Activated T-cell treated with anti-CD3 and anti-CD28 coated beads for 4 hours (primary cell): ENCODE measurements around the gene VGLL1.

ENCODE experiments used
- DNase-seq: peaks from one replicate; pipeline ENCODE4 v3.0.0-alpha.2; 2020

Gene VGLL1, protein sequence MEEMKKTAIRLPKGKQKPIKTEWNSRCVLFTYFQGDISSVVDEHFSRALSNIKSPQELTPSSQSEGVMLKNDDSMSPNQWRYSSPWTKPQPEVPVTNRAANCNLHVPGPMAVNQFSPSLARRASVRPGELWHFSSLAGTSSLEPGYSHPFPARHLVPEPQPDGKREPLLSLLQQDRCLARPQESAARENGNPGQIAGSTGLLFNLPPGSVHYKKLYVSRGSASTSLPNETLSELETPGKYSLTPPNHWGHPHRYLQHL

DNA sequence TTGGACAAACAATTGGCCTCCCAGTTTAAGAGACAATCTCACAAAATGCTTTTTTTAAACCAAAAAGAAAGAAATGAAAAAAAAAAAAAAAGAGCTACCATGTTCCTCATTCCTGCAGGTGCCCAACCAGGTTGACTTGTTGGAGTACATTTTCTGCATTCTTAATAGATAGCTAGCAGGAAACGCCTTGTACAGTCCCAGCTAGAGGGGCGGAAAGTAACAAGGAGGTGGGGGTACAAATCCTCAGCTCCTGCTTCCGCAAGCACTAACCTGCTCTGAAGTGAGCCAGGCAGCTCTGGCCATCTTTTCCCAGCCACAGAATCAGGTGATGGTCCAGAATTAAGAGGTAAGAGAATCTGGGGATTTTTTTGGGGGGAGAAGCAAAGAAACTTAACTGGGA, at the start of gene VGLL1:
Gene VGLL1 (plus strand): TSS at position 265 of the 400 bp plus-strand sequence. CDS start 3,806 bp downstream, outside the sequence.
- no peak for DNase-seq

DNA sequence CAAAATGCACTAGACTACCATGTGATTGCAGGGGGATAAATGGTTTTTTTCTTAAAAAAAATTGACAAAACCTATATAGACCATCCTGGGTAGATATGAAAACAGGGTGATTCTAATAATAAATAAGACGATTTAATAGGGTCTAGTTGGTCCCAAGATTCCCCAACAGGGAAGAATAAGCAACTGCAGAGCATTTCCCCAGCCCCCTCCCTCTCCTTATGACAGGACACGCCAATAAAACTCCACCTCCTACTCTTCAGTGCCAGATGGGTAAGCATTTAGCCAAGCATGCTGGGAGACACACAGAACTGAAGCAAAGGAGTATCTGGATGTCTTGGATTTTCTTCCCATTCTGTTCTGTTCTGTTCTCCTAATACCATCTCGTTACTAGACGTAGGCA, 44.4 kb upstream of the VGLL1 start, which contains the start of gene BRS3:
Gene BRS3 (plus strand): TSS at position 301 of the 400 bp plus-strand sequence. CDS start 168 bp downstream, outside the sequence.
- no peak for DNase-seq

DNA sequence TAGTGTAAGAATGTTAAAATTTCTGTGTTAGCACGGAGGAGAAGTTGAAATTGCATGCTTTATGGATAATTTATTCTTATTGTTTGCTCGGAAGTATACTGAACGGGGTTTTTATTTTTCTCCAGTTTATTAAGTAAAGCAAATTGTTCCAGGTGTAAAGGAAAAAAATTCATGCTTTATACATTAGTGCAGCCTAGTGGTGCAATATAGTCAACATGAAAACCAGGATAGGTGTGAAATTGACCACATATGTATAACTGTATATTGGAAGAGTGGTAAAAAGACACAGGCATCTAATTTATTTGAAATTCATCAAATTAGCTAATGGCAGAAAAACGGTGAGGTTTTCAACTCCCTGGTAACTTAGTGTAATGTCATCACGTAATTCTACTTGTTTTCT, 43.3 kb upstream of the VGLL1 start:
- no peak for DNase-seq

DNA sequence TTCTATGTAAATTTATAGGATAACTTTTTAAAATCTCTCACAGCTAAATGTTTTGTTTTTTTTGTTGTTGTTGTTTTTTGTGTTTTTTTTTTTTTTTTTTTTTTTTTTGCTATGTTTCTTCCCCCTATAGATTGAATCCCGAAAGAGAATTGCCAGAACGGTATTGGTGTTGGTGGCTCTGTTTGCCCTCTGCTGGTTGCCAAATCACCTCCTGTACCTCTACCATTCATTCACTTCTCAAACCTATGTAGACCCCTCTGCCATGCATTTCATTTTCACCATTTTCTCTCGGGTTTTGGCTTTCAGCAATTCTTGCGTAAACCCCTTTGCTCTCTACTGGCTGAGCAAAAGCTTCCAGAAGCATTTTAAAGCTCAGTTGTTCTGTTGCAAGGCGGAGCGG, 40.2 kb upstream of the VGLL1 start:
- DNase-seq: no peak

DNA sequence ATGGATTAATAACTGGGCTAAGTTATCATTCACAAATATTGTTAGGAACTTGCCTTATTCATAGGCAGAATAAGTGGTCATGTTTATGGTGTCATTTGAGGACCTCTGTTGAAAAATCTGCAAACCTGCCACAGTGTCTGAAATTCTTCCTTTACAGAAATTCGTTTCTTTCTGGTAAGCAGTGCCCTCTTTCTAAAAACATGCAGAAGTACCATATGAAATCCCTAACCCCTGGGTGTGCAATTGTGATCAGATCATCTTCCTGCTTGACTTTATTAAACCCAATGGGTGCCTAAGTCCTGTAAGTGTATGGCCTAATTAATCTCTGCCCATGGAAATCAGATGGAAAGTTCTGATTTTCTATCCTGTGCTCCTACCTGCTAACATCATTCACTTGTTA, 39.0 kb upstream of the VGLL1 start:
- DNase-seq: no peak

DNA sequence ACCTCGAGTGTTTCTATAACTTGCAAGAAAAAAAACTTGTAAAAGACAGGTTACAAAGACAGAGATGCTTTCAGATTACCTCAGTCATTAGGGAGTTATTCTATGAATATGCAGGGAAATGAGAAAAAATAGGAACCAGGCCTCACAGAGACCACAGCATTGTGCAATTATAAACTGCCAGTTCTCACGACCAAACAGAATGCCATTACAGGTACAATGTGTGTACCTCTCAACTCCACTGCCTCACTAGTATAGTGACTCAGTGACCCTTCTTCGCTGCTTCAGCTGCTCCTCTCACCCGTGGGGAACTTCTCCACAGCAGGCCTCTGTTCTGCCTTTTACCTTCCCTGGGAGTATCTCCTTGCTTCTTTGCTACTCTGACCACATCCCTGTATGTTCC, 37.0 kb upstream of the VGLL1 start:
- DNase-seq: no peak

DNA sequence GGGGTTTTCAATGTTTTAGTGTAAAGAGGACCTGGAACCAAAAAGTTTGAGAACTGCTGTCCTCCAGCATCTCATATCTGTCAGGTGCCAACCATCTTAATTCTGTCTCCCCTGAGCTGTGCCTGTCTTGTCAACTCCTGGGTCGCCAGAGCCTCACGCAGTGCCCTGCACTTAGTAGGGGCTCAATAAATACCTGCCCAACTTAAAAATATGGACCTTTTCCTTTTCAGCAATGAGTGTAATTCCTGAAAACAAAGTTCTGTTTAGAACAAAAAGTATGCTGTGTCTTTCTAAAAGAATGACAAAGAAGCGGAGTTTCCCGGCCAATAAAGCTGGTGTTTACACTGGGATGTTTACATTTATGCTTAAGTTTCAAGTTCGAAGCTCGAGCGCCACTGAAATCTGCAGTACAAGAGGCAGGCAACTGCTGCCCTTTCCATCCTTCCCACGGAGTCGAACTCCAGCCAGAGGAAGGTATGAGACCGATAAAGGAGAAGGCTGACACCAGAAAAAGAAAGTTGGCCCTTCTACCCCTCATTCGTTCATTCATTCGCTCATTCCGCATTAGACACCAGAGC, 35.7 kb upstream of the VGLL1 start:
- no peak for DNase-seq

DNA sequence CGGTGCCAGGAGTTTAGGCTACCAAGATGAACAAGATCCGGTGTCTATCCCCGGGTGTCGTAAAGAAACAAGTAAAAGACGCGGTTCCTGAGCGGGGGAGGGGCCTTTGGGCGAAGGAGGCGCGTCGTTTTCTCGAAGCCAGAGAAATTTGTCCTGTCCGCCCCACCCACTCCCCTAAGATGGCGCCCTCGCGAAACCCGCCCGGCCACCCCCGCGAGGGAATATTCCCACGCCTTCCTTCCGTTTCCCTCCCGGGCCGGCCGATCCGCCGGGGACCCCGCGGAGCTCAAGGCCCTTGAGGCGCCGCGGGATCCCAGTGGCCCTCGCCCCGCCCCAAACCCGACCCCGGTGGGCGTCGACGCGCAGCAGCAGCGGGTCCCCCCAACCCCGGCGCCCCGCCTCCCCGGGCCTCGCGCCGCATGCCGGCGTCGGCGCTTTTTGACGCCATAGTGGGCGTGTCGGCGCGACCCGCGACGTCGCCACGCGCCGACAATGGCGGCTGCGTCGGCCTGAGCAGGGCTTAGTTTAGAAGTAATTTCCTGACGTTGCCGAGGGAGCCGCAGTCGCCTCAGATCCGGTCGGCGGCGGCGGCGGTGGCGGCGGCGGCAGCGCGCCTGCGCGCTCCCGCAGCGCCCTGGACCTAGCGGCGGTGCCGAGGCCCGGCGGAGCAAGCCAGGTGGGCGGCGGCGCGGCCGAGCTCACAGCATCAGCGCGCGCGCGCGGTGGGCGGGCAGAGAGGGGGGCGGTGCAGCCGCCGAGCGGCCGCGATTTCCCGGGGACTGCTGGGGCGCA, 35.1 kb upstream of the VGLL1 start:
- peak; percentile 76 for DNase-seq

DNA sequence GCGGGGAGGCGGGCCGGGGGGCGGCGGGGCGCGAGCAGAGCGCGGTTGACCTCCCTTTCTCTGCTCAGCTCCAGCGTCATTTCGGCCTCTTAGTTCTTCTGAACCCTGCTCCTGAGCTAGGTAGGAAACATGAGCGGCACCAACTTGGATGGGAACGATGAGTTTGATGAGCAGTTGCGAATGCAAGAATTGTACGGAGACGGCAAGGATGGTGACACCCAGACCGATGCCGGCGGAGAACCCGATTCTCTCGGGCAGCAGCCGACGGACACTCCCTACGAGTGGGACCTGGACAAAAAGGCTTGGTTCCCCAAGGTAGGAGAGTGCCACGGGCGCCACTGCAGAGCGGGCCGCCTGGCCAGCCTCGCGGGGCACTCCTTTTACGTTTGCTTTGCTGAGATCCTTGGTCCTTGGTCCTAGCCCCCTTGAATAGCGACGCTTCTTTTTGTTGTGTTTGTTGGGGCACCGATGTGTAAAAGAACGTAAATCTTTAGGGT, 34.4 kb upstream of the VGLL1 start, which contains the start of gene HTATSF1:
Gene HTATSF1 (plus strand): TSS at position 37 of the 497 bp plus-strand sequence. CDS start 93 bp downstream, at position 130.
- DNase-seq: peak; percentile 1

DNA sequence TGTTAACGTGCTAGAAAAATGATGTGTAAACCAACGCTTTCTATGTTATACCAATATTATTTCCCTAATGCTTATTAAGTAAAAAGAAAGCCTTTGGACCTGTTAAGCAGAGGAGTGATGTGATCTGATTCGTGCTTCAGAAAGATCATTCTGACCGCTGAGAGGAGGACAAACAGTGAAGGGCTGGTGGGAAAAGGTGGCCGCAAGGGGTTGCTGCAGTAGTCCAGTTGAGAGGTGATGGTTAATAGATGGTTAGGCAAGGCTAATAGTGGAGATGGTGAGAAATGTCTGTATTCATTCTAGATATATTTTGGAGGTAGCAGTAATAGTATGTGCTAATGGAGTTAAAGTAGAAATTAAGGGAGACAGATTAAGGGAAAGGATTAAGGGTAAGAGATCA, 12.9 kb upstream of the VGLL1 start:
- no peak for DNase-seq

DNA sequence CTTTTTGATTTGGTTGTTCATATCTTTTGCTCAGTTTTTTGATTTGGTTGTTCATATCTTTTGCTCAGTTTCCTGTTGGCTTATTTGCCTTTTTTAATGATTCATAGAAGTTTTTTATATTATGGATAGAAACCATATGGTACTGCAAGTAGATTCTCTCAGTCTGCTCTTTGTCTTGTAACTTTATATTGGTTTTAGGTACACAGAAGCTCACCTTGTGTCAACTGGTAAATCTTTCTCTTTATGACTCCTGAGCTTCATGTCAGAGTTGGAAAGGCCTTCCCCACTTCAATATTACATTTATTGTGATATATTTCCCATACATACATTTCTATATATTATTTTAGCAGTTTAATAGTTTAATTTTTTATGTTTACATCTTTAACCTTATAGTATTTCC, 8.2 kb upstream of the VGLL1 start:
- no peak for DNase-seq

DNA sequence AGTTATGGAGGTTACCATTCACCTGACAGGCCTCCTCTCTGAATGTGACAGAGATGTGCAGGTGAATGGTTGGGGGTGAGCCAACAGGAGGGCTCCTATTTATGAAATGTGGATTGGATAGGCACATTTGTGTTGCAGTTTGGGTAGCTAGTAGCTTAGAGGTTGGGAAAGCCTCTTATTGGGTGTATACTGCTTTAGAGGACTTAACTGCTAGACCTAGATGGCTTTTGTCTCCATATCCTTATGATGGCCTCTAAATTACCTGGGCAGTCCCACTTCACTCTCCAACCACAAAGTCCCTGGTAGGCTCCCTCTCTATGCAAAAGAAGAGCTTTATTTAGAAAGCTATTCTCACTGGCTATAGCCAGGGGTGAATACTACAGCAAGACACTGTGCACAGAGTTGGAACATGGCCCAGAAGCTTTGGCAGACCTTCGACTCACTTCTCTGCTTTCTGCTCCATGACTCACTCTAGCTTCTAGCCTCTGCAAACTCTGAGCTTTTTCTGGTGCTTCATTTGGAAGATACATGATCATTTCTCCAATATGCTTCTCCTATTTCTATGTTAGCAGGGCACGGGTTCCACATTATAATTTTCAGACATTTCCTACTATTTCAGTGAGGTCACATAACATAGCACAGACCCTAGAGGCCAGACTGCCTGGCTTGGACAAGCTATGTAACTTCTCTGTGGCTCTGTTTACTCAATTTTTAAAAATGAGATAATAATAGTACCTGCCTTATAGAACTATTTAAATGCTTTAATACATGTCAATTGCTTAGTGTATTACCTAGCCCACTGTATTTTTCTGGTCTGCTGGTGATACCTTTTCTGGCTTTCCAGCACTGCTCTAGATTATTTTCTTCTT, 6.0 kb upstream of the VGLL1 start:
- DNase-seq: no peak

DNA sequence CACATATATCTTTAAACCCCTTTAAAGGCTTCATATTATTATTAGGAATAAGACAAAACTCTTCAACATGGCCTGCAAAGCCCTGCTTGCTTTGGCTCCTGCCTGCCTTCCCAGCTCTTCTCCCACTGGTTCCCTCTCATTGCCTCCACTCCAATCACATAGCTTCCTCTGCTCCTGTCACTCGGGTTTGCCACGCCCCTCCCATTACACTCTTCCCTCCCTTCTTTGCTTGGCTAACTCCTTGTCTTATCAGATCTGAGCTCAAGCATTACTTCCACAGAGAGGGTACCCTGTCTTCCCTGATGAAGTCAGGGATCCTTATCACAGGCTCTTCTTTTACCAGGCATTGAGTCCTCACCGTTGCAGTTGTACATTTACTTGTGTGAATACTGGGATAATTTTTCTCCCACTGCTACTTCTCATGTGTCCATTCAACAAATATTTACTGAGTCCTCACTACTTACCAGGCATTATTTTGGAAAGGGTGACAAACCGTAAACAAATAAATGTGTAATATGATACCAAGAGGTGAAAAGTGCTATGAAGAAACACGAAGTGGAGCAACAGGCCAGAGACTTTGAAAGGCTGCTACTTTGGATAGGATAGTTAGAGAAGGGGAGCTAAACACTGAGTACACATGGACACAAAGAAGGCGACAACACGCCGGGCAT, 3.2 kb upstream of the VGLL1 start:
- no peak for DNase-seq

DNA sequence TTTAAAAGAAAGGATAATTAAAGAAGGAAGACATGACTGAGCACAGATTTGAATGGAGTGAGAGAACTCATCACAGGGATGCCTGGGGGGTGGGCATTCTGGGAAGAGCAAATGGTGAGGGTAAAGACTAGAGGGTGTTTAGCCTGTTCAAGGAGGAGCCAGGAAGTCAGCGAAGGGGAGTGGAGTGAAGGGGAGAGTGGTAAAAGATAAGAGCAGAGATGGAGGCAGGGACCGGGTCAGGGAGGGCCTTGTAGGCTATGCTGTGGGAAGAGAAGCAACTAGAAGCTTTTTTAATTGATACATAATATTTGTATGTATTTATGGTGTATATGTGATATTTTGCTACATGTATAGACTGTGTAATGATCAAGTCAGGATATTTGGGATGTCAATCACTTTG, 2.2 kb upstream of the VGLL1 start:
- no peak for DNase-seq

DNA sequence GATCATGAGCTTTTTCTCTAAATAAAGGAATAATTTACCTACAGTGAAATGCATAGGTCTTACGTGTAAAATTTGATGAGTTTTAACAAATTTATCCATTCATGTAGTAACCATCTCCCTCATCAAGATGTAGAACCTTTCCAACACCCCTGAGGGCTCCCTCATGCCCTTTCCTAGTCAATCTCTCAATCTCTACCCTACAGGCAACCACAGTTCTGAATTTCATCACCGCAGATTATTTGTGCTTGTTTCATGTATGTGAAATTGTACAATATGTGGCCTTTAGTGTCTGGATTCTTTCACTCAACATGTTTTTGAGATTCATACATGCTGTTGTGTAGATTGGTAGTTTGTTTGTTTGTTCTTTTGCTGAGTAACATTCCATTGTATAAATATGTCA, 2.1 kb downstream of the VGLL1 start:
- DNase-seq: no peak

DNA sequence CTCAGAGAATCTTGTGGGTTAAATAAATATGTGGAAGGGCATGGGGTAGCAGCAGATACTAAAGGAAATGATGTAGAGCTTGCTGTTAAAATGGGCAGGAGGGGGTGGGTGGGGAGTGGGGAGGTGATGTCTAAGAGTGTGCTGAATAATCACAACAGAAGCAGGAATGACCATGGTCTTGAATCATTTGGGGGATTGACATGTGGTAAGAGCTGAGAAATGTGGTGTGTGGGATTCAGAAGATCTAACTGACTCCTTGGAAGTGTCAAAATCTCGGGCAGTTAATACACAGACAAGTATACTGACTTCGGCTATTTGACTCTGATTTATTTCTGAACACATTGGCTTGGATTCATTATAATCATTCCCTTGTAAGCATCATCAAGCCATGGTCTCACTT, 6.8 kb downstream of the VGLL1 start:
- no peak for DNase-seq

DNA sequence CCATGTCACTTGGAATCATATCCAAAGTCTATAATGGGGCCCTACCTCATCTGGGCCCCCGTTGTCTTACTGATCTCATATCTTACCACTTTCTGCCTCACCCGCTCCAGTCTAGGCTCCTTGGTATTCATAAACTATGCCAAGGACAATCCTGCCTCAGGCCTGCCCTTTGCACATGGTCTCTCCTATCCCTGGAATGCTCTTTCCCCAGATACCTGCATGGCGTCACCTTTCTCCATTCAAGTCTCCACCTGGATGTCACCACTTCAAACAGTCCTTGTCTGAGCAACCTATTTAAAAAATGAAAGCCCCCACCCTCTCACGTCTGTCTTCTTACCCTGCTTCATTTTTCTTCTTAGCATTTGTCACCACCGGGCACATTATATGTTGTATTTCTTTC, 8.2 kb downstream of the VGLL1 start:
- no peak for DNase-seq

DNA sequence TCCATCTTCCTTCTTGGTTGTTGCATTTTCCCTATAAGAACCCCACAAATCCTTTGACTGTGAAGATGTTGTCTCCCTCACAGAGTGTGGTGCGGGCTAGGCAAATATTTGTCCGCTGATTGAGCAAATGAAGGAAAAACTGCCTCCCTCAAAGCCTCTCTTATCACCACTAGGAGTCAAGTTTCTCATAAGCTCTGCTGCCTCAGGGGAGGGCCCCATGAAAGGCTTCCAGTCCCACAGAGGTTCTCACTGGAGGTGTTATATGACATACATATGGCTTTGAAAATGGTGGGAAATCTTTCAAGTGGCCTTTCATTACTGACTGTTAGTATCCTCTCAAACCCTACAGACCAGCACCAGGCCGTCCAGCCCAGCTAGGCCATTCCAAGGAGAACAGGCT, 9.3 kb downstream of the VGLL1 start:
- no peak for DNase-seq

DNA sequence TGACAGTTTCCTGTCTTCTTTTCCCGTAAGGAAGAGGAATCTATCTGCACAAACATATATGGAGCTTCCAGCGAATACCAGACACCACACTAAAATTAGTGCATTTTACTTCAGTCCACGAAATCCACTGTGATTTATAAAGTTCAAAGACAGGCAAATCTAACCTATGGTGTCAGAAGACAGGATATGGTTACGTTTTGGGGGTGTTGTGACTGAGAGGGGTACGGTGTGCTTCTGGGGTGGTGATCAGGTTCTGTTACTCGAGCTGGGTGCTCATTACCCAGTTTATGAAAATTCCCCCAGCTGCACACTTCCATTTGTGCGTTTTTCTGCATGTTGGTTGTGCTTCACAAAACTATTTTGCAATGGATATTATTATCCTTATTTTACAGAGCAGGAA, 10.3 kb downstream of the VGLL1 start:
- DNase-seq: no peak

DNA sequence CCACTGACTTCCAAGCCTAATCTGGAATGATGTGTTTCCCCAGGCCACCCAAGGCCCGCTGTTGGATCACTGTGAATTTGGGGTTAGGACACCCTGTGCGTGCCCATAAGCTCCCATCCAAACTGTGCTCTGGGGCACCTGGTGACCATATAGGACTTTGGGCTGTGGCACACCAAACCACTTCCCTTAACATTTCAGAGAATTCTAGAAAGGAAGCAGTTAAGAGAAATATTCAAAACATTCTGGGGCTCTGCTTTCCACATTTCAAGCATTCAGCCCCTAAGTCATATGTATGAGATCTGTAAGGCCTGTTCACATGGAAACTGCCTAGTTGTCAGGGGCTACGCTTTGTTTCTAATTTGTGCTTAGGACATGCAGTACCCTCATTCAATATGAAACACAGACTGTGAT, 14.4 kb downstream of the VGLL1 start:
- no peak for DNase-seq

DNA sequence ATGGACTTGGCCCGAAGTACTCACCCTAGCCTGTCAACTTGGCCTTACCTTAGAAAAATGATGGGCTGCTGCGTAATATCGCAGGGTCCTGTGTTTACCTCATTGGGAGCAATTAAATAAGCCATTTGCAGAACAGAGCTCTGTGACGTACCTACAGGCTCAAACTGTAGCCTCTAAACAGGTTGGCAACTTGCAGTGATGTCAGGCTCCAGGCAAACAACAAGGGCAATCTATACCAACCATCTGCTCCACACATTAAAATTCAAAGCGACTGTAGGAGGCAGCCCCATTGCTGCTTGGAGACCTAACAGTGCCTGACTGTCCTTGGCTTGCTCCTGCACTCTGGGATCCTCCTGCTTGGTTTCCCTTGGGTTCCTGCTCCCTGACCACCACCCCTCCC, 17.2 kb downstream of the VGLL1 start:
- no peak for DNase-seq

DNA sequence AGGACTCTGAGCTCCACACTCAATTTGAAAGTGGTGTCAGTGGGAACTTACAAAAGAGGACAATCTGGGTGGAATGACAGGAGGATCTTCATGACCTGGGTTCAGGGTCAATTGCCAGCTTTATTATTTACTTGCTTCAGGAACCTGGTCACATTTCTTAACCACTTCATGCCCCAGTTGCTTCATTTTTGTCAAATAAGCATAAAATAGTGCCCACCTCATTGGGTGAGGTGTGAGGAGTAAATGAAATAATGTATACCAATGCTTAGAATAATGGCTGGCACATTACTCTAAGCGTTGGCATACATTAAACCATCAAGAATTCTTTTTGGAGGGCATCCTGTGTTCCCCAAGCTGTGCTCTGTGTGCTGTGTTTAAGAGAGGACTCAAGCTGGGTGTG, 19.4 kb downstream of the VGLL1 start:
- DNase-seq: no peak
